ENCODE results near the gene ZSWIM3. TPM values are rescaled to one million over a fixed set of nuclear protein-coding genes. Genes with fewer than 3 reads are reported as not detected.

ZSWIM3 gene
- total and polyA plus RNA-seq, 2 of the 8 experiments (the other 6 are each of a cell fraction or from before 2014, with no cell fraction given), result 5.5 to 6.9 TPM

- H3K79me1 ChIP-seq (ENCODE audit: low read depth, low read length), result no peaks in the 10 kb centered on the region
- H3K79me2 ChIP-seq (ENCODE audit: control insufficient read depth in 1 of 2, insufficient read depth in 2 of 2, low read length in 2 of 2), result no peaks in the 10 kb centered on the region
- ChIA-PET POLR2A (ENCODE audit: partially characterized antibody) (interaction anchor here (0.8 to 11.8 kb wide), 7 partner anchors 9 to 40 kb away, joined by 3 to 165 read pairs (median 4); partner anchors contain the start of genes CTSA, NEURL2, PCIF1 and PLTP), CTCF (ENCODE audit: partially characterized antibody) (interaction anchor here (0.7 to 1.5 kb wide), 3 partner anchors 7 to 15 kb away, joined by 4 to 5 read pairs (median 4); no protein-coding TSS in a partner anchor)
- no peaks in the 10 kb centered on the region for H3K9me3 ChIP-seq (ENCODE audit: insufficient read depth in 2 of 2, low read depth in 1 of 2, low read length in 1 of 2)
- H2BK20ac ChIP-seq (ENCODE audit: low read length), result no peak overlapping the region
- peaks cover 0 to 3% (median 2%) of the 10 kb centered on the region in 4 experiments; a peak in 3 of 7 replicates for H3K4me1 ChIP-seq (replicated peaks in 1 of 4; ENCODE audit: control insufficient read depth in 3 of 4, insufficient read depth in 4 of 4, low read length in 3 of 4)
- no peak overlapping the region for H3K18ac ChIP-seq (ENCODE audit: extremely low read depth, low read length)
- H2AFZ ChIP-seq (ENCODE audit: low read length), result no peak overlapping the region
- no peak overlapping the region for H2BK12ac ChIP-seq (ENCODE audit: low read depth, low read length)
- no peak overlapping the region for H2BK120ac ChIP-seq (replicated peaks; ENCODE audit: low read depth, low read length)
- 84% methylated on average over 9 of the region's 9 CpGs; no CpG with 5 or more reads in 1 of the 2 experiments for WGBS, 2 experiments (ENCODE audit: extremely low coverage in 1 of 2, insufficient coverage in 1 of 2, insufficient read length in 1 of 2, insufficient replicate concordance in 2 of 2, low coverage in 1 of 2, low lambda C conversion rate in 2 of 2, missing lambda C conversion rate in 1 of 2)
- H2BK15ac ChIP-seq (ENCODE audit: low read length), result no peak overlapping the region
- H4K8ac ChIP-seq (ENCODE audit: extremely low read depth, insufficient read depth, low read length), result no peak overlapping the region
- H3K23me2 ChIP-seq (ENCODE audit: low read depth, low read length), result no peaks in the 10 kb centered on the region
- TF ChIP-seq RBBP5 (IDR thresholded peaks at IDR 0.05; ENCODE audit: borderline replicate concordance, low read depth, low read length) (no peak), SIRT6 (IDR thresholded peaks at IDR 0.05; ENCODE audit: low read length) (no peak), SIN3A (conservative IDR thresholded peaks at IDR 0.05 in 1 of 2, IDR thresholded peaks at IDR 0.05 in 1 of 2; ENCODE audit: low read depth in 1 of 2, low read length in 2 of 2) (no peak), TBP (IDR thresholded peaks at IDR 0.05; ENCODE audit: low read depth, low read length) (no peak)
- H3K14ac ChIP-seq (ENCODE audit: insufficient read length), result no peak overlapping the region
- no peak overlapping the region for H2BK5ac ChIP-seq (ENCODE audit: low read depth, low read length)
- no peak overlapping the region for H3K56ac ChIP-seq (replicated peaks; ENCODE audit: insufficient read length, low read depth, low read length)
- H4K5ac ChIP-seq (ENCODE audit: insufficient read length, low read depth, low read length), result no peak overlapping the region
- H3K36me3 ChIP-seq (ENCODE audit: control insufficient read depth in 2 of 4, insufficient read depth in 4 of 4, low read length in 3 of 4), result no peaks in the 10 kb centered on the region
- no peak overlapping the region for H3K23ac ChIP-seq (ENCODE audit: insufficient read length)
- H3K4me2 ChIP-seq (ENCODE audit: insufficient read depth in 1 of 2, low read depth in 2 of 2, low read length in 2 of 2), result no peak overlapping the region
- H4K91ac ChIP-seq (replicated peaks; ENCODE audit: insufficient read length, low read length), result no peak overlapping the region
- DNase-seq (ENCODE audit: low read depth in 1 of 2, low spot score in 2 of 2), result no peak
- FAIRE-seq, result no peak
- no peak overlapping the region for H3K4me3 ChIP-seq (ENCODE audit: extremely low read depth in 1 of 4, insufficient read depth in 2 of 4, low read depth in 3 of 4, low read length in 4 of 4)
- H3K27me3 ChIP-seq (replicated peaks in 1 of 4; ENCODE audit: control insufficient read depth in 3 of 4, extremely low read depth in 1 of 4, insufficient read depth in 3 of 4, low read length in 3 of 4), result no peaks in the 10 kb centered on the region
- H4K20me1 ChIP-seq (replicated peaks in 1 of 2; ENCODE audit: control insufficient read depth in 1 of 2, insufficient read depth in 2 of 2, low read length in 2 of 2), result no peaks in the 10 kb centered on the region
- H3K27ac ChIP-seq (ENCODE audit: low read depth, low read length), result no peak overlapping the region
- no peak overlapping the region for H3K9ac ChIP-seq (replicated peaks in 1 of 4; ENCODE audit: extremely low read depth in 1 of 4, low read depth in 3 of 4, low read length in 3 of 4)
- no peak overlapping the region for H2AK5ac ChIP-seq (ENCODE audit: low read depth, low read length)
- peak overlapping the region; percentile 8 for H3K4ac ChIP-seq (replicated peaks; ENCODE audit: insufficient read length, low read depth, low read length)
Measured at GRCh38 chr20:45920462-45921336, 63.3 kb downstream of the ZSWIM3 start.
